ENCODE measurements around the gene EML6.
A peak's percentile ranks its signal among the peaks of the same experiment; 100 is the strongest.

Gene EML6

DNA sequence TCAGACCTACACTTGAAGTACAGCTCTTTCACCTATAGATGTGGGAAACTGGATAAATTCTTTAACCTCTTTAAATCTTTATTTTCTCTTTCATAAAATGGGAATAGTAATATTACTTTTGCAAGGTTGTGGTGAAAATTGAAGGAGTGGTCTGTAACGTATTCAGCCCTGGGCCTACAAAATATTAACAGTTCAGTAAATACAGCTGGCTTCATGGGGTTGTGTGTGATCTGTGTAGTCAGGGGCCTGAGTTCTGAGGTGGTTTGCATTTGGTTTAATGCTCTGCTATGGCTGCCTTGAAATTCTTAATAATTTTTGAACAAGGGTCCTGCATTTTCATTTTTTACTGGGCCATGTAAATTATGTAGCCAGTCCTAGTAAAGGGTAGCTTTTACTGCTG, 16.8 kb upstream of the EML6 start:
- Histone ChIP-seq H3K4me3 (ENCODE audit: low read length in 2 of 2) (no peak overlapping the region), H3K14ac (ENCODE audit: low read length) (no peak overlapping the region), H2BK5ac (ENCODE audit: low read length) (no peak overlapping the region), H3K9ac (ENCODE audit: low read depth, low read length, poor library complexity) (no peak overlapping the region), H3K4ac (ENCODE audit: low read length) (no peak overlapping the region), H3K4me1 (ENCODE audit: control insufficient read depth in 2 of 2, insufficient read depth in 1 of 2, low read depth in 1 of 2, low read length in 2 of 2) (no peaks in the 10 kb centered on the region), H3K23ac (ENCODE audit: low read depth, low read length, poor library complexity) (no peak overlapping the region), H2BK120ac (ENCODE audit: low read depth, low read length) (no peak overlapping the region), H2AK5ac (ENCODE audit: low read depth, low read length) (no peak overlapping the region), H2BK15ac (ENCODE audit: low read length) (no peak overlapping the region), H3K36me3 (replicated peaks in 1 of 2; ENCODE audit: control insufficient read depth in 2 of 2, insufficient read depth in 2 of 2, low read length in 2 of 2) (no peaks in the 10 kb centered on the region), H3K27me3 (ENCODE audit: control insufficient read depth in 3 of 3, insufficient read depth in 3 of 3, low read depth in 1 of 3, low read length in 3 of 3) (peaks cover 0 to 31% (median 0%) of the 10 kb centered on the region in 3 experiments), H3K9me3 (replicated peaks in 1 of 2; ENCODE audit: control insufficient read depth in 2 of 2, insufficient read depth in 1 of 2, low read depth in 1 of 2, low read length in 2 of 2) (no peaks in the 10 kb centered on the region), H4K91ac (ENCODE audit: low read depth, low read length, poor library complexity) (no peak overlapping the region), H2BK12ac (ENCODE audit: low read length) (no peak overlapping the region), H3K79me1 (ENCODE audit: low read depth, low read length) (no peaks in the 10 kb centered on the region), H3K18ac (ENCODE audit: low read length) (no peak overlapping the region), H4K8ac (ENCODE audit: low read depth, low read length) (no peak overlapping the region), H3K4me2 (ENCODE audit: insufficient read depth, low read length, poor library complexity, severe bottlenecking) (no peak overlapping the region), H3K27ac (replicated peaks; ENCODE audit: low read length) (no peak overlapping the region), H2AFZ (ENCODE audit: low read length) (no peak overlapping the region)
- no CpG with 5 or more reads among the region's 1 CpG for WGBS, 2 donors (ENCODE audit: extremely low coverage in 2 of 2, insufficient read length in 2 of 2, insufficient replicate concordance in 1 of 2)
- no peak for DNase-seq (ENCODE audit: low spot score)

DNA sequence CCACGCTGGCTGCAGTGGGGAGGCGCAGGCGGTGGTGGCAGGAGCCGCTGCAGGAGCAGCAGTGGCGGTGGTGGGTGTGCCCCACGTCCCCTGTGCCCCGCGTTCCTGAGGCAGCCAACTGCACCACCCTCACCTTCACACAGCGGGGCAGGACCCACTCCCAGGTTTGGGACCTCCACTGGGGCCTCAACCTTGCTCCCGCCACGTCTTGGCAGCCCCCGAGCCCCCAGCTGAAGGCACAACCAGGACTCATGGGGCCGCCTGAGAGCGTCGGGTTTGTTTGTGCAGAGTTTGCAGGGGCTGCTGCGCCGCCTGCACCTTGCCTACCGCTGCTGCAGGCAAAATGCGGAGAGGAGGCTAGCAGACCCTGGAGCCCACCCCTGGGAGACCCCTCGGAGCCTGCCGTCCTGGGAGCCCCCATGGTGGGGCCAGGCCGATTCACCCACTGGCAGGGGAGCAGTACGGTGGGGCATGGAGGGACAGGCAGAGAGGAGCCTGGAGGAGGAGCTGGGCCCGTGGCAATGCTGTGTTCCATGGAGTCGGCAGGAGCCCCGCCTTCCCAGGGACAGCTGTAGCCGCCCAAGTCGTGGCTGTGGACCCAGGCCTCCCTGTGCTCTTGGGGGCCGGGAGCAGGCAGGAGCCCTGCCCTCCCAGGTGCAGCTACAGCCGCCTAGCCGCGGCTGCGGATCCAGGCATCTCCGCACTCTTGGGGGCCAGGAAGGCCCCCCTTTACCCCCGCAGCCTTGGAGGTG, 14.7 kb upstream of the EML6 start:
- H3K27ac ChIP-seq (replicated peaks; ENCODE audit: low read length): no peak overlapping the region
- H2AFZ ChIP-seq (ENCODE audit: low read length): peak overlapping the region; percentile 83
- no peaks in the 10 kb centered on the region for H3K36me3 ChIP-seq (replicated peaks in 1 of 2; ENCODE audit: control insufficient read depth in 2 of 2, insufficient read depth in 2 of 2, low read length in 2 of 2)
- peak overlapping the region in 1 of 2 donors; percentile 63 for H3K4me3 ChIP-seq (ENCODE audit: low read length in 2 of 2)
- no peaks in the 10 kb centered on the region for H3K79me1 ChIP-seq (ENCODE audit: low read depth, low read length)
- H2BK15ac ChIP-seq (ENCODE audit: low read length): no peak overlapping the region
- H3K9ac ChIP-seq (ENCODE audit: low read depth, low read length, poor library complexity): peak overlapping the region; percentile 60
- H2BK5ac ChIP-seq (ENCODE audit: low read length): peak overlapping the region; percentile 39
- no peaks in the 10 kb centered on the region for H3K9me3 ChIP-seq (replicated peaks in 1 of 2; ENCODE audit: control insufficient read depth in 2 of 2, insufficient read depth in 1 of 2, low read depth in 1 of 2, low read length in 2 of 2)
- peak overlapping the region; percentile 30 for H4K91ac ChIP-seq (ENCODE audit: low read depth, low read length, poor library complexity)
- H3K18ac ChIP-seq (ENCODE audit: low read length): peak overlapping the region; percentile 91
- peak overlapping the region; percentile 71 for H3K14ac ChIP-seq (ENCODE audit: low read length)
- H3K23ac ChIP-seq (ENCODE audit: low read depth, low read length, poor library complexity): peak overlapping the region; percentile 89
- H2AK5ac ChIP-seq (ENCODE audit: low read depth, low read length): peak overlapping the region; percentile 70
- WGBS, 2 donors (ENCODE audit: extremely low coverage in 2 of 2, insufficient read length in 2 of 2, insufficient replicate concordance in 1 of 2): no CpG with 5 or more reads among the region's 35 CpGs
- H2BK12ac ChIP-seq (ENCODE audit: low read length): no peak overlapping the region
- no peak for DNase-seq (ENCODE audit: low spot score)
- H3K4me2 ChIP-seq (ENCODE audit: insufficient read depth, low read length, poor library complexity, severe bottlenecking): peak overlapping the region; percentile 31
- no peak overlapping the region for H3K4ac ChIP-seq (ENCODE audit: low read length)
- peaks cover 0 to 41% (median 0%) of the 10 kb centered on the region in 3 experiments for H3K27me3 ChIP-seq (ENCODE audit: control insufficient read depth in 3 of 3, insufficient read depth in 3 of 3, low read depth in 1 of 3, low read length in 3 of 3)
- H2BK120ac ChIP-seq (ENCODE audit: low read depth, low read length): peak overlapping the region; percentile 47
- no peak overlapping the region for H4K8ac ChIP-seq (ENCODE audit: low read depth, low read length)
- no peaks in the 10 kb centered on the region for H3K4me1 ChIP-seq (ENCODE audit: control insufficient read depth in 2 of 2, insufficient read depth in 1 of 2, low read depth in 1 of 2, low read length in 2 of 2)

DNA sequence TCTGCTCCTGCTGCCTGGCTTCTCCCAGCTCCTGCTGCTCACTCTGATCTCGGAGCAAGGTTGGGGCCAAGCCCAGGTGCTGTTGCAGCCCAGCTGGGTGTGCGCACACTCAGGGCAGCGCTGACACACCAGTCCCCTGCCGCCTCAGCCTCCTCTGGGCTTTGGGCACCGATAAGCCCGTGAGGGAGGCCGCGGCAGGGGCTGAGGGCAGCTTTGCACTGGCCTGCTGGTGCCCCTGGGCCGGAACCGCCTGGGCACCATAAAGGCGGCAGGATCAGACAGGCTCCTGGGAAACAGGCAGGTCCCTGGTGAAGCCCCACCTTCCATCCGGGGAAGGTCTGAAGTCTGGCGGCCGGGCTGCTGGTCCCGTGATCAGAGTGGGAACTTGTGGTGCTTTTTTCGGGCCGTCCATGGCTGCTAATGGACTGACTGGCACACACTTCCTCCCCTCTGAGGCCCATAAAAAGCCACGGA, 14.1 kb upstream of the EML6 start:
- H2BK120ac ChIP-seq (ENCODE audit: low read depth, low read length): peak overlapping the region; percentile 47
- H3K23ac ChIP-seq (ENCODE audit: low read depth, low read length, poor library complexity): peak overlapping the region; percentile 73
- peak overlapping the region; percentile 83 for H2AFZ ChIP-seq (ENCODE audit: low read length)
- H4K91ac ChIP-seq (ENCODE audit: low read depth, low read length, poor library complexity): peak overlapping the region; percentile 30
- no peak for DNase-seq (ENCODE audit: low spot score)
- H2BK15ac ChIP-seq (ENCODE audit: low read length): no peak overlapping the region
- no peak overlapping the region for H3K9ac ChIP-seq (ENCODE audit: low read depth, low read length, poor library complexity)
- no peak overlapping the region for H3K27ac ChIP-seq (replicated peaks; ENCODE audit: low read length)
- H3K9me3 ChIP-seq (replicated peaks in 1 of 2; ENCODE audit: control insufficient read depth in 2 of 2, insufficient read depth in 1 of 2, low read depth in 1 of 2, low read length in 2 of 2): no peaks in the 10 kb centered on the region
- H3K27me3 ChIP-seq (ENCODE audit: control insufficient read depth in 3 of 3, insufficient read depth in 3 of 3, low read depth in 1 of 3, low read length in 3 of 3): peaks cover 0 to 41% (median 0%) of the 10 kb centered on the region in 3 experiments
- no CpG with 5 or more reads among the region's 18 CpGs for WGBS, 2 donors (ENCODE audit: extremely low coverage in 2 of 2, insufficient read length in 2 of 2, insufficient replicate concordance in 1 of 2)
- peak overlapping the region; percentile 58 for H2BK12ac ChIP-seq (ENCODE audit: low read length)
- peak overlapping the region; percentile 91 for H3K18ac ChIP-seq (ENCODE audit: low read length)
- no peak overlapping the region for H3K14ac ChIP-seq (ENCODE audit: low read length)
- peak overlapping the region; percentile 31 for H3K4me2 ChIP-seq (ENCODE audit: insufficient read depth, low read length, poor library complexity, severe bottlenecking)
- H4K8ac ChIP-seq (ENCODE audit: low read depth, low read length): peak overlapping the region; percentile 92
- H2BK5ac ChIP-seq (ENCODE audit: low read length): peak overlapping the region; percentile 39
- no peaks in the 10 kb centered on the region for H3K79me1 ChIP-seq (ENCODE audit: low read depth, low read length)
- H3K4ac ChIP-seq (ENCODE audit: low read length): no peak overlapping the region
- H3K36me3 ChIP-seq (replicated peaks in 1 of 2; ENCODE audit: control insufficient read depth in 2 of 2, insufficient read depth in 2 of 2, low read length in 2 of 2): no peaks in the 10 kb centered on the region
- H3K4me1 ChIP-seq (ENCODE audit: control insufficient read depth in 2 of 2, insufficient read depth in 1 of 2, low read depth in 1 of 2, low read length in 2 of 2): no peaks in the 10 kb centered on the region
- no peak overlapping the region for H2AK5ac ChIP-seq (ENCODE audit: low read depth, low read length)
- no peak overlapping the region for H3K4me3 ChIP-seq (ENCODE audit: low read length in 2 of 2)

DNA sequence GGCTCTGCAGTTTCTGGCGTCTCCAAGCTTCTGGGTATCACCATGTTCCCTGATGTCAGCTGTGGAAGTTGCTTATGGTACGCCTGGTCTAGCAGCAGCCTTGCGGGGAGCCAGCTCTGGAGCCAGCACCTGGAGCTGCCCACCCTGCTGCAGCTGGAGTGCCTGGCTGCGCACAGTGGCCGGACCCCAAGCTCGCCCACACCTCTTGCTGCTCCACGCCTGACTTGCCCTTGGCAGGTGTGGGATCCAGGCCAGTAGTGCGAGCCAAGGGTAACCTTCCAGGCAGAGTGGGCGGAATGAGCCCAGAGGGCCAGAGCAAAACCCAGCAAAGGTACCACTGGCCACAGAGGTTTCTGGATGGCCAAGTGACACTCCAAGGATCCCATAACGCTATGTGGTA, 13.2 kb upstream of the EML6 start:
- no peak overlapping the region for H2AFZ ChIP-seq (ENCODE audit: low read length)
- peaks cover 0 to 41% (median 0%) of the 10 kb centered on the region in 3 experiments for H3K27me3 ChIP-seq (ENCODE audit: control insufficient read depth in 3 of 3, insufficient read depth in 3 of 3, low read depth in 1 of 3, low read length in 3 of 3)
- no CpG with 5 or more reads among the region's 10 CpGs for WGBS, 2 donors (ENCODE audit: extremely low coverage in 2 of 2, insufficient read length in 2 of 2, insufficient replicate concordance in 1 of 2)
- no peak overlapping the region for H3K4ac ChIP-seq (ENCODE audit: low read length)
- H3K14ac ChIP-seq (ENCODE audit: low read length): peak overlapping the region; percentile 40
- H2AK5ac ChIP-seq (ENCODE audit: low read depth, low read length): no peak overlapping the region
- H3K36me3 ChIP-seq (replicated peaks in 1 of 2; ENCODE audit: control insufficient read depth in 2 of 2, insufficient read depth in 2 of 2, low read length in 2 of 2): no peaks in the 10 kb centered on the region
- H2BK15ac ChIP-seq (ENCODE audit: low read length): no peak overlapping the region
- H3K18ac ChIP-seq (ENCODE audit: low read length): peak overlapping the region; percentile 76
- H2BK5ac ChIP-seq (ENCODE audit: low read length): no peak overlapping the region
- no peaks in the 10 kb centered on the region for H3K79me1 ChIP-seq (ENCODE audit: low read depth, low read length)
- H3K4me1 ChIP-seq (ENCODE audit: control insufficient read depth in 2 of 2, insufficient read depth in 1 of 2, low read depth in 1 of 2, low read length in 2 of 2): no peaks in the 10 kb centered on the region
- no peak overlapping the region for H4K91ac ChIP-seq (ENCODE audit: low read depth, low read length, poor library complexity)
- H3K9me3 ChIP-seq (replicated peaks in 1 of 2; ENCODE audit: control insufficient read depth in 2 of 2, insufficient read depth in 1 of 2, low read depth in 1 of 2, low read length in 2 of 2): no peaks in the 10 kb centered on the region
- no peak overlapping the region for H3K27ac ChIP-seq (replicated peaks; ENCODE audit: low read length)
- no peak overlapping the region for H3K9ac ChIP-seq (ENCODE audit: low read depth, low read length, poor library complexity)
- no peak overlapping the region for H4K8ac ChIP-seq (ENCODE audit: low read depth, low read length)
- no peak overlapping the region for H3K23ac ChIP-seq (ENCODE audit: low read depth, low read length, poor library complexity)
- DNase-seq (ENCODE audit: low spot score): no peak
- no peak overlapping the region for H2BK120ac ChIP-seq (ENCODE audit: low read depth, low read length)
- H2BK12ac ChIP-seq (ENCODE audit: low read length): no peak overlapping the region
- no peak overlapping the region for H3K4me2 ChIP-seq (ENCODE audit: insufficient read depth, low read length, poor library complexity, severe bottlenecking)
- no peak overlapping the region for H3K4me3 ChIP-seq (ENCODE audit: low read length in 2 of 2)

Measured in neuronal stem cell (in vitro differentiated cells).